ENCODE results near the gene RAET1L.

DNA sequence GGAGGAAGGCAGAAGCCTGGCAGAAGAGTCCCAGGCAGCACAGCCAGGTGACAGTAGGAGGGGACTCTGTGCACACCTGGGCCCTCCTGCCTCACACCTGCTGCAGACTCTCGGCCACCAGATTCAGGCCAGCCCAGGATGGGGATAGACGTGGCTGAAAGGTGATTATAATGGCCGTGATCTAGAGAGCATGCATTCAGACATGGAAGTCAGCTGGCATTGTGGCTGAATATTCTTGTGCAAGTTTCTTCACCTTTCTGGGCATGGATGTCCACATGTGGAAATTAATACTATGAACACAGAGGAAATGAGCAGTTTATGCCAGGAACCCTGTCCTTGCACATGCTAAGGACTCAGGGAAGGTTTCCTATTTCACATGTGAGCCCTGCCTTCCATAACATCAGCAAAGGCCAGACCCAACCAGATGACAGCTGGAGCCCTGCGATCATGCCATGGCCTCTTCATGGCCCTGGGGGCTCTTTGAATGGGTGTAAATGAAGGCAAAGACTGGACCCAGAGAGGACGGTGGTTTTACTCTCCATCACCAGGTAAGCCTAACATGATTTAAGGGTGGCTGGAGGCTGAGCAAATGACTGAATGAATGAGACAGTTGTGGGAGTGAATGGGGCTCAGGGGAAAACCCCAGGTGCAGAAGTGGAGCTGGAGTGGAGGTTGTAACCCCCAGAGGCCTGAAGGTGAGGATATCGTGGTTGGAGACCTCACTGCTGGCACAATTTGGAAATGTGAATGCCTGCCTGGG lies 2.7 kb upstream of the RAET1L start:
- TF ChIP-seq, protein P1, sequence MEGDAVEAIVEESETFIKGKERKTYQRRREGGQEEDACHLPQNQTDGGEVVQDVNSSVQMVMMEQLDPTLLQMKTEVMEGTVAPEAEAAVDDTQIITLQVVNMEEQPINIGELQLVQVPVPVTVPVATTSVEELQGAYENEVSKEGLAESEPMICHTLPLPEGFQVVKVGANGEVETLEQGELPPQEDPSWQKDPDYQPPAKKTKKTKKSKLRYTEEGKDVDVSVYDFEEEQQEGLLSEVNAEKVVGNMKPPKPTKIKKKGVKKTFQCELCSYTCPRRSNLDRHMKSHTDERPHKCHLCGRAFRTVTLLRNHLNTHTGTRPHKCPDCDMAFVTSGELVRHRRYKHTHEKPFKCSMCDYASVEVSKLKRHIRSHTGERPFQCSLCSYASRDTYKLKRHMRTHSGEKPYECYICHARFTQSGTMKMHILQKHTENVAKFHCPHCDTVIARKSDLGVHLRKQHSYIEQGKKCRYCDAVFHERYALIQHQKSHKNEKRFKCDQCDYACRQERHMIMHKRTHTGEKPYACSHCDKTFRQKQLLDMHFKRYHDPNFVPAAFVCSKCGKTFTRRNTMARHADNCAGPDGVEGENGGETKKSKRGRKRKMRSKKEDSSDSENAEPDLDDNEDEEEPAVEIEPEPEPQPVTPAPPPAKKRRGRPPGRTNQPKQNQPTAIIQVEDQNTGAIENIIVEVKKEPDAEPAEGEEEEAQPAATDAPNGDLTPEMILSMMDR (IDR thresholded peaks at IDR 0.05), result no peak
- TF ChIP-seq POLR2A (IDR thresholded peaks at IDR 0.05), result no peak

Data from adrenal gland (tissue), 5 donors.